Stimulated activated CD8-positive, alpha-beta memory T cell treated with anti-CD3 and anti-CD28 coated beads, Interleukin-4, amount 100 ng/mL, for 4 hours (primary cell): Measurements from ENCODE around the gene SPATA31E1.
"Not testable (repeated sequence)": the region's sequence is repeated elsewhere in the genome, so short reads cannot be mapped to it uniquely, and the experiment has no call there.

ENCODE experiments used
- DNase-seq, 2 donors: peaks; one replicate each; pipeline ENCODE4 v3.0.0-alpha.2; 2020; ENCODE audit warnings: low read depth in 2 of 2, low spot score in 1 of 2

The SPATA31E1 gene

DNA sequence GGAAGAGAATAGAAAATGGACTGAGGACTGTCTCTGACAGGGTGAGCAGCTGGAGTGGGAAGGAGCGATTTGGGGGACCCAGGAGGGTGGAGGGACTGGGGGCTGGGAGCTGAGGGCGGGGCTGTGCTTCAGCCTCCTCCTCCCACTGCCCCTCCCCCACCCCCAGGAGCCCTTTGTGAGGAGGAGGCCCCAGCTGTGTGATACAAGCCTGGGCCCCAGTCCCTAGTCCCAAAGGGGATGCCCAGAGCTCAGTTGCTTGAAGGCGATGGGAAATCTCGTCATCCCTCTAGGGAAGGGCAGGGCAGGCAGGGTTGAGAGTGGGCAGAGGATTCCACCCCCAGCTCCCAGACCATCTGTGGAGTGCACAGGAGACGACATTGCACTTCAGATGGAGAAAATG is at the start of gene SPATA31E1:
SPATA31E1 (plus strand) TSS at position 251 of the 400 bp plus-strand sequence; CDS start at position 266, 15 bp downstream.
- DNase-seq: no peak

DNA sequence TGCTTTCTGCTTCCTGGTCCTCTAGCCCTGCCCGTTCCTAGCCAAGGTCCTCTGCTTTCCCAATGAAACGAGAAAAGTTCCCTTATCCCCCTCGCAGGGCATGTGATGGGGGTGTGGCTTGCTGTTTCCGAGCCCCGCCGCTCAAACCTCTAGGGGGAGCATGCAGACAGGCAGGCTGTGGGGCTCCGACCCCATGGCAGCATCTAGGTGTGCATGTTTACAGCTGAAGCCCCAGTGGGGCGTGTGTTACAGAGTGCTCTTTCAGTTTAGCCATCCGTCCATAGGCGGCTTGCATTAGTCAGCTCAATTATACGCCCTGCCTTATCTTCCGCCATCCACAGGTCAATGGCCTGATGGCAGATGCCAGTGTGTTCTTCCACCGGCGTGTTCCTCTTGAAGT is 48.3 kb upstream of the SPATA31E1 start:
- DNase-seq: no peak

DNA sequence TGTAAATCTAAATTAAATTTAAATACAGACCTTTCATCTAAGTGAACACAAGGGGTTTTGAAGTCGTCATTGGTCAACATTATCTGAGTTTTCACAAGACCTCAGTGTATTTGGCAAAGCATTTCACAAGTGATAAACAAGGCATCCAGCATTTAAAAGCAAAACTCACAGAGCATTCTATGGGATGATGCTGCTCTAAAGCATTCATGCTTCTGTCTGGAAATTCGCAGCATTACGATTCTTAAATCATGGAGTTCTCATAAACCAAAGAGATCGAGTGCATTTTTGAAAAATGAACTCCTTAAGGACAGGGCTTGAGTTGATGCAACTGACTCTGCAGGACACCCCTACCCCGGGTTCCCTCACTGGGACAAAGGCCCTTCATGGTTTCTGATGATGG is 46.1 kb upstream of the SPATA31E1 start:
- no peak for DNase-seq

DNA sequence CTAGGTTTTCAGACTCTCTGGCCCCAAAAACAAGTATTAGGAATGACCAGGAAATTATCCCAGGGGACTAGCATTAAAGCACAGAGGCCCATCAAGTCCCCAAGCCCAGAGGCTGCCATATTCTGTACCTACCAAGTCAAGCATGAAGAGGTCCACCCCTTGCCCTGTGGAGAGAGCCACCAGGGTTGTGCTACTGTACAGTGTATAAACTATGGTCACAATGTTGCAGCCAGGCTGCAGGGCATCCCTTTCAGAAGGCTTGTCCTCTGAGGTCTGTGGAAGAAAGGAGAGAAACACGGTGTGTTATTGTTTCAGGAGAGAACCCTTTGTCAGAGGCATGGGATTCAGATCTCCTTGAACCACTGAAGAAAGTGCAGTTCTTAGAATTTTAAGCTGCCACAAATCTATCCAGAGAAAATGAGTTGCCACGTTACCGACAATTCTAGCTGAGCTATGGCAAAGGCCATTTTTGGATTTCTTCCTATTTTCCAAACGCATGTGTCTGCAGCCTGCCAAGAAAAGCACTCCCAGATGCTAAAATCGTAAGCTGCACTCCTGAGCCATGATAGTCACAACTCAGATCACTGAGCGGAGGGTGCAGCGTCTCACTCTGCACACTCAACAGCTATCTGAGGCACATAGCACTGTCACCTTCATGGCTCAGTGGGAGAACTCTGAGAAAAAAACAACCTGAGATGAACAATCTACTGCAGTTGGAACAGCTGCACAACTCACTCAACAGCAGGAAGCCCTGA is 45.5 kb upstream of the SPATA31E1 start:
- DNase-seq: no peak

DNA sequence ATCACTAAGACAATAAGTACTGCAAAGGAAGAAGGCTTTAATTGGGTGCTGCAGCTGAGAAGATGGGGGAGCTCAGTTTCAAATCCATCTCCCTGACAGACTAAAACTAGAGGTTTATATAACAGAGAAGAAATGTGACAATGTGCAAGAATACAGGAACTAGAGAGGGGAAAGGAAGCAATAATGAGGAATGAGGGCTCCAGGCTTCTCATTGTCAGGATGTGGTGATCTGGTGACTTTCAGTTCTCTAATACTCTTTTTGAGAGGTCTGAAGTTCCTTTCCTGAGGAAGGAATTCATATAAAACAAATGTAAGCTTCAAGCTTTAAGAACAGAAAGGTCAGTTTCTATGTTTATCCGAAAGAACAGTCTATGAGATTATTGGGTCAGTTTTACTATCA is 42.5 kb upstream of the SPATA31E1 start:
- no peak for DNase-seq

DNA sequence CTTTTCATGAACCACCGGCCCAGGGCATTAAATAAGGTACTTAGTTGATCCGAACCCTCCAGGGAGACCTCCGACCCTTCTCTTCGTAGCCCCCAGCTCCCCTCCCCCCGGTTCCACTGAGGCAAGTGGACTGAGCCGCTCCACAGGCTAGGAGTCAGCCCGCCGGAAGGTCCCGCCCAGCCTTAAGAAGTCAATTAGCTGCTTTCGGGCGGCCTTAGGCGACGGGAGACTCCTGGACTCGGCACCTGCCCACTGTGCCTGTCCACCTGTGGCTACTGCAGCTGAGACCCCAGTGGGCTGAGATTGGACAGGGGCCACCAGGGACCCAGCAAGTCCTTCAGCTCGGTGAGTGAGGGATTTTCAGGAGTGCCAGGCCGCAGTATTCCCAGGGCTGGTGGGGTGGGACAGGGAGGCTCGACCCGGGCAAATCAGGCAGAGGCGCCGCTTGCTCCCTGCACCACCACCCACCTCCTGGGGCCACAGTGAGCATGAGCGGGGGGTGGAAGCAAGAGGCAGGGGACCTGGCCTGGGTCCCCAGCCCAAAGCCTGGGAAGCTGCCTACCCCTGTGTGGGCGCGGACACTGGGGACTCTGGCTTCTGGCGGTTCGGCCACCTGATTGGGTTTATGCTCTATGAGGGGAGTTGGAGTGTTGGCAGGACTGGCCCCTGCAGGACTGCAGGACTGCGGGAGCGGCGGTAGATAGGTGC is 39.6 kb upstream of the SPATA31E1 start:
- no peak for DNase-seq

DNA sequence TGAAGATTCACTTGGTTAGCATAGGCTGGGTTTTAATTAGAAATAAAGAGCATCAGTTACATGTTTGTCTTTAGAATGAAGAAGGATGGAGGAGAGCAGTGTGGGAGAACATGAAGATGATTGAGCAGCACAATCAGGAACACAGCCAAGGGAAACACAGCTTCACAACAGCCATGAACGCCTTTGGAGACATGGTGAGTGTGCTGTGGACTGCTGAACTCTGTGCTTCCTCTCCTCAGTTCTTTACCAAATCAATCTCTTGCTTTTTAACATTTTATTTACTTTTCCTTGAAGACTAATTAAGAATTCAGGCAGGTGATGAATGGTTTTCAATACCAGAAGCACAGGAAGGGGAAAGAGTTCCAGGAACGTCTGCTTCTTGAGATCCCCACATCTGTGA is 38.2 kb upstream of the SPATA31E1 start:
- DNase-seq: no peak

DNA sequence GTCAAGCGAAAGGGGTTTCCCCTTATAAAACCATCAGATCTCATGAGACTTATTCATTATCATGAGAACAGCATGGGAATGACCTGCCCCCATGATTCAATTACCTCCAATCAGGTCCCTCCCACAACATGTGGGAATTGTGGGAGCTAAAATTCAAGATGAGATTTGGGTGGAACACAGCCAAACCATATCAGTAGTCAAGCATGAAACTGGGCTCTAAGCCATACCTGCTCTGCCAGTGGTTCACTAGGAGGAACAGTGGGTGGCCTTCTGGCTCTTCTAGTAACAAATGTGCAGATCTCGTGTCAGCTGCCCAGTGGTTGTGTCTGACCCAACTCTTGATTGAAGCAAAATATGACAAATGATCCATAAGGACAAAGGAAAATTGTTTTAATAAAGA is 34.9 kb upstream of the SPATA31E1 start:
- not testable (repeated sequence) for DNase-seq

DNA sequence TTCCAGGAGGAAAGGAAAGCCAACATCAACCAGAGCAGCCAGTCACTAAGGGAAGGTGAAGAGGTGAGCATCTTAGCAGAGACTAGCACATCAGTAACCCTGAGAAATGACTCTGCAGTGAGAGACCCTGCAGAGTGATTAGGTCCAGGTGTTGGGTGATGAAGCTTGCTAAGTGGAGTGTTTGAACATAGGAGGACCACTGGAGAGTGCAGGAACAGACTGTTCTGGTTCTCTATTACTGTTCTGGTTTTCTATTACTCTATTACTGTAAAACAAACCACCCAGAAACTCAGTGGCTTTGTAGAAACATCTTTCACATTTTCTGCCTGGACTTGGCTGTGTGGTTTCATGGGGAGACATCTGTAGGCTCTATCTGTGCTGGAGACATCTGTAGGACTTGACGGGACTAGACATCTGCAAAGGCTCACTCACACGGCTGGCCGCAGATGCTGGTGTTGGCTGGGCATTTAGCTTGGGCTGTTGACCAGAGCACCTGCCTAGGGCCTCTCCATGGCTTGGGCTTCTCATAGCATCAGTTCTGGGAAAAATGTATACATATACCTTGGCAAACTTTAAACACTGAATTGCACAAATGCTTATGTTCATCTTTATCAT is 33.4 kb upstream of the SPATA31E1 start:
- no peak for DNase-seq

DNA sequence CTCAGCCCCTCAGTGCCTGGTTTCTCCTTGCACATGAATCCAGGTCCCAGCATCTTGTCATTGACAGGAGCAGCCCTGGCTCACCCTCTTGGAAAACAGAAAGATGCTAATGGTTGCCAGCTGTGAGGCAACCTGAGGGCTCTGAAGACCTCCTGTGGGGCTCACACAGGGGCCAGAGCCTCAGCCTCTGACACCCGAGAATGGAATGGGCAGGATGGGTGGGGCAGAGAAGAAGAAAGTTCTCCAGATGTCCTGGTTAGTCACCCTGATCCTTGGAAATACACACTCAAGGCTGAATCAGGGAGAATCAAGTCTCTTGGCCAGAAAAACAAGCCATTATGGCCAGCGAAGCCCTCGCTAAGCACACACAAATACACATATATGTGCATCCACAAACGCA is 32.3 kb upstream of the SPATA31E1 start:
- no peak for DNase-seq

DNA sequence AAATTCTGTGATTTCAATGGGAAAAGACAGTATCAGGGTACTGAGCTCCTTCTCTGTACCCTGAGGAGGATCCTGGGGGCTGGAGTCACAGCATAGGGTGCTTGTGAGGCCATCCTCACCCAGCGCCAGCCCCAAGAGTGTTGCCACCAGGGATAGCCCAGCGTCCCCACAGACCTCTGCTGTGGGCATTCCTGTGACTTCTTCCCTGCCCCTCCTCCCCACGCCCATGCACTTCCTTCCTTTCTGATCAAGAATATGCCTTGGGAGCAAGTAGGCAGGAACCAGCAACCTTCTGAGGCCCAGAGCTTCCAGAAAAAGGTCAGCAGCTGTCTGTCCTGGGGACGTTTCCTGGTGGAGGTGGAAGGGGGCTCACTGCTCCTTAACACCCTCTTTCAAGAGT is 31.5 kb upstream of the SPATA31E1 start:
- not testable (repeated sequence) for DNase-seq

DNA sequence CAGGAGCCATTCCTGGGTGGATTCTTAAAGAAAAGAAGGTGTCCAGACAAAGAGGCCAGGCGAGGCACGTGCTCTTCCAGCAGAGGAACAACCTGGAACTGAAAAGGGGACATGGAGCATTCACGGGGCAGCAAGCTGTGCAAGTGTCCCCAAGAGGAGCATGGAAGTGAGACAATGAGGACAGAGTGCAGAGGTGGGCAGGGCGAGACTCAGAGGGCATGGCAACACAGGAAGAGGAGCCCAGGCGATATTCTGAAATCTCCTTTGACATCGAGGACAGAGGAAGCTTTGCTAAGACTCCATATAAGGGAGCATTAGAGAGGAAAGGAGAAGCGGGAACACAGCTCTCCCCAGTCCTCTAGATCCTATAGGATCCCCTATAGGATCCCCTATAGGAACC is 29.4 kb upstream of the SPATA31E1 start:
- no peak for DNase-seq

DNA sequence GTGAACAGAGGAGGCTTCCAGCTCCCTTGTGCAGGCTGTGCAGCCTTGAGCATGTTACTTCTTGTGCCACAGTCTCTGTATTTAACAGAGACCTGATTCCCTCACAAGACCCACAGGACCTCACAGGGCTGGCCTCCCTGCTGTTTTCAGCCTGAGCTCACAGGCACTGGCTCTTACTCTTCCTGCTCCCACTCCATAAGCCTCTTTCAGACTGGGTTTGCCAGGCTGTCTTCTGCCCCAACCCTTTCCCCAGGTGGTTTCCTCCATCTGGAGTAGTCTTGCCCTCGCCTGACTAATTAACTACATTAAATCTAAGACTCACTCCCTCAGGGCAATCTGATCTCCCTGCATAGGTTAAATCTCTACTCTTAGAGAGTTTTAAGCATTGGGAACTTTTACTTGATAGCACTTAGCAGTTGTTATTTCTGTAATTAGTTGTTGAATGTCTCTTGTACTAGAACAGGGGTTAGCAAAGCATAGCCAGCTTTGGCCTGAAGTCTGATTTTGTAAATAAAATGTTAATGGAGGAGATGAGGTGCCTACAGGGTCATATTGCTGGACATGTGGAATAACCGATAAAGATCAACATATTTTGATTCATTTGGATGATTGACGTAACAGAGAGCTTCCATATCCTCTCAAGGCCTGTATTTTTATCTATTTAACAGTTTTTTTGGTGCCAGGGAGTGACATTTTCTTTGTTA is 28.6 kb upstream of the SPATA31E1 start:
- no peak for DNase-seq

DNA sequence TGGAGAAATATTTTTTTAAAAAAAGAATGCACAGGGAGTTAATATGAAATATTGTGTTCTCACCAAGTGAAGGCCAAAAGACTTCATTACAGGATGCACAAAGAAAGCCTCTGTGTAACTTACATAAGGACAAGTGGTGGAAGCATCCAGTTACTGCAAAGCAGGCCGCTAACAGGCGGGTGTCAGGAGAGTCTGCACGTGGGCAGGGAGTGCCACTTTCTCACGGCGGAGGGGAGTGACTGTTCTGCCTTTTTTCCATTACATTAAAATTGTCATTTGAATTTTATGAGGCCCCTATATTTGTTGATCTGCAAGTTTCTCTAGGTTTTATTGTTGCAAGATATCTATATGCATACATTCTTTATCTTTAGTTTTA is 28.1 kb upstream of the SPATA31E1 start:
- DNase-seq: no peak

DNA sequence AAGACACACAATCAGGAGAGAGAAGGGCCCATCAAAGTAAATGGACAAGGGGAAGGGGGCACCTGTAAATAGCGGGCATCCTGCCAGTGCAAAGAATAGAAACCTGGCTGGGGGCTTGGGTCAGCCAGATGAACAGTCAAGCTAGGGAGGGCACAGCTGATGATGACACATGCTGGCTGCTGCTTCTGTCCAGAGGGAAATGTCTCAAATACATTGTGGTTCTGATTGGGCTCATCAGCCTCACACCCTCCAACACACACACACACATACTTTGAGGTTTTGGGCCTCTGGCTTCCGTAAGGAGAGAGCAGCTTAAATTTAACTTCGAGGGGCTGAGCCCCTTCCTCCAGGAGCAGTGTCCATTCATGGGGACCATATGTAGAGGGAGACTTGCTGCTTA is 27.6 kb upstream of the SPATA31E1 start:
- DNase-seq: no peak

DNA sequence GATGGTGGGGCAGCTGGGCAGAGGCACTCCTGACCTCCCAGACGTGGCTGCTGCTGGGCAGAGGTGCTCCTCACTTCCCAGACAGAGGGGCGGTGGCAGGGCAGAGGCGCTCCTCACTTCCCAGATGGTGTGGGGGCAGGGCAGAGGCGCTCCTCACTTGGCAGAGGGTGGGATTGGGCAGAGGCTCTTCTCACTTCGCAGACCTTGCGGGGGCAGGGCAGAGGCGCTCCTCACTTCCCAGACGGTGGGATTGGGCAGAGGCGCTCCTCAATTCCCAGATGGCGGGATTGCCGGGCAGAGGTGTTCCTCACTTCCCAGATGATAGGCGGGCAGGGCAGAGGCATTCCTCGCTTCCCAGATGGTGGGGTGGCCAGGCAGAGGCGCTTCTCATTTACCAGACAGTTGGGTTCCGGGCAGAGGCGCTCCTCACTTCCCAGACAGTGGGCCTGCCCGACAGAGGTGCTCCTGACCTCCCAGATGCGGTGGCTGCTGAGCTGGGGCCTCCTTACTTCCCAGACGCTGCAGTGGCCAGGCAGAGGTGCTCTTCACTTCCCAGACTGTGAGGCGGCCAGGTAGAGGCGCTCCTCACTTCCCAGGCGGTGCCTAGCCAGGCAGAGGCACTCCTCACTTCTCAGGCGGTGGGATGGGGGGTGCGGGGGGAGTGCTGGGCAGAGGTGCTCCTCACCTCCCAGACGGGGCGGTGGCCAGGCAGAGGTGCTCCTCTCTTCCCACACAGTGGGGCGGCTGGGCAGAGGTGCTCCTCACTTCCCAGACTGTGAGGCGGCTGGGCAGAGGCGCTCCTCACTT is 25.3 kb upstream of the SPATA31E1 start:
- DNase-seq: no peak

DNA sequence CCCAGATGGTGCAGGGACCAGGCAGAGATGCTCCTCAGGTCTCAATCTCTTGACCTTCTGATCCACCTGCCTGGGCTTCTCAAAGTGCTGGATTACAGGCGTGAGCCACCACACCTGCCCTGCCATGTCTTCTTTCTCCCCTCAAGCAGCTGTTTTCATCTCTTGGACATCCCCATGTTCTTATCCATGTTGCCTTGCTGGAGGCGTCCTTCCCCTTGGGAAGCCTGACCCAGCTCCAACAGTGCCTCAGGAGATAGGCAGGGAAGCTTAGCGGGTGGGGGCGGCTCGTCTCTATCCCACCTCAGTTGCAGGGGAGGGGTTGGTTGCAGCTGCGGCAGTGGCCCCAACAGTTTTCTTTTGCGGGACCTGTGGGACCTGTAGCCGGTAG is 24.7 kb upstream of the SPATA31E1 start:
- DNase-seq: no peak

DNA sequence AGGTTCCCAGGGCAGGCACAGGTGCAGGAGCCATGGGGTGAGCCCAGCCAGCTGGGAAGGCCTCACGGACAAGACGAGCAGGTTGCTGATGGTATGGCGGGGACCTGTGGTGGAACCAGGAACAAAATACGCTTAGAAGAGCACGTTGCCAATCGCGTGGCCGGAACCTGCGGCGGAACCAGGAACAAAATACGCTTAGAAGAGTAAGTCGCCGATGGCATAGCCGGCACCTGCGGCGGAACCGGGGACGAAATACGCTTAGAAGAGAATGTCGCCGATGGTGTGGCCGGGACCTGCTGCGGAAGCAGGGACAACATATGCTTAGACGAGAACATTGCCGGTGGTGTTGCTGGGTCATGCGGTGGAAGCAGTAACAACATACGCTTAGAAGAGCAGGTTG is 23.5 kb upstream of the SPATA31E1 start:
- DNase-seq: no peak

DNA sequence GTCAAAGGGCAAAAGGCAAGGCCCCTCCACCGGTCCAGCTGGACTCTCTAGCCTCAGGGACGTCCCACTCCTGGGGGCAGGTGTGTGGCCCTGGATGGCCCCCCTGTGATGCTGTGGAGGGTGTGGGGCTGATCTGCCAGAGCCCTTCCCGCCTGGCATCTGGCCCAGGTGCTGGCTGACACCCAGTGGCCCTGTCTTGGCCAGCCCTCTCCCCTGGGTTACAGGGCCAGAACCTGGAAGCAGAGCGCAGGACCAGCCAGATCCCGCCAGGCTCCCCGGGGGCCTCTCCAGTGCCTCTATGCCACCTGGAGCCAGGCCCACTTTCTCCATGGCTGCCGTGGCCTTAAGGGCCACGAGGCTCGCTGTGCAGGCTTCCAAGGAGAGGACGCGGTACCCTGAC is 22.9 kb upstream of the SPATA31E1 start:
- DNase-seq: no peak

DNA sequence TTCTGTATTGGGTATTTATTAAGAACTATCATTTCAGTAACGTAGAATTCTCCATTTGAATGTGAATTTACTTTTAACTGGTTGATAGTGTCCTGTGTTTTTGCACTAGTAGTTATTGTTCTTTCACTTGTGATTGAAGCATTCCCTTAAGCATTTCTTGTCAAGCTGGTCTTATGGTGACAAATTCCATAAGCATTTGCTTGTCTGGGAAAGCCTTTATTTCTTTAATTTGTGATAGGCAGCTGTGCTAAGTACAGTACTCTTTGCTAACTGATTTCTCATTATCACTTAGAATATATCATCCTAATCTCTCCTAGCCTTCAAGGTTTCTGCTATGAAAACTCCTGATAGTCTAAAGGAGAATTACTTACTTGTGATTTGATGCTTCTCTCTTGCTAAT is 21.3 kb upstream of the SPATA31E1 start:
- no peak for DNase-seq
